ENCODE measurements around the gene LCE1E.

Gene LCE1E

GRCh38 chr1:152777510-152778137, 8.4 kb upstream of the LCE1E start:
- Histone ChIP-seq H3K36me3 (ENCODE audit: control insufficient read depth in 2 of 2, insufficient read depth in 2 of 2, low read length in 2 of 2) (no peaks in the 10 kb centered on the region), H3K4me3 (ENCODE audit: low read length in 2 of 2) (no peak overlapping the region), H3K4me1 (ENCODE audit: control insufficient read depth in 2 of 2, insufficient read depth in 2 of 2, low read length in 2 of 2) (no peaks in the 10 kb centered on the region), H3K27me3 (ENCODE audit: control insufficient read depth in 2 of 2, insufficient read depth in 2 of 2, low read length in 2 of 2) (no peaks in the 10 kb centered on the region), H3K9me3 (ENCODE audit: control insufficient read depth in 2 of 2, low read length in 2 of 2) (no peaks in the 10 kb centered on the region), H3K9ac (ENCODE audit: low read depth in 1 of 2, low read length in 2 of 2) (no peak overlapping the region), H3K27ac (ENCODE audit: low read depth in 2 of 2, low read length in 2 of 2) (no peak overlapping the region)

GRCh38 chr1:152783095-152783494, 3.0 kb upstream of the LCE1E start:
- Histone ChIP-seq H3K9me3 (ENCODE audit: control insufficient read depth in 2 of 2, low read length in 2 of 2) (no peaks in the 10 kb centered on the region), H3K36me3 (ENCODE audit: control insufficient read depth in 2 of 2, insufficient read depth in 2 of 2, low read length in 2 of 2) (no peaks in the 10 kb centered on the region), H3K27me3 (ENCODE audit: control insufficient read depth in 2 of 2, insufficient read depth in 2 of 2, low read length in 2 of 2) (no peaks in the 10 kb centered on the region), H3K9ac (ENCODE audit: low read depth in 1 of 2, low read length in 2 of 2) (no peak overlapping the region), H3K4me1 (ENCODE audit: control insufficient read depth in 2 of 2, insufficient read depth in 2 of 2, low read length in 2 of 2) (no peaks in the 10 kb centered on the region), H3K4me3 (ENCODE audit: low read length in 2 of 2) (no peak overlapping the region), H3K27ac (ENCODE audit: low read depth in 2 of 2, low read length in 2 of 2) (no peak overlapping the region)

- no peak overlapping the region for H3K4me3 ChIP-seq (ENCODE audit: low read length in 2 of 2)
- H3K36me3 ChIP-seq (ENCODE audit: control insufficient read depth in 2 of 2, insufficient read depth in 2 of 2, low read length in 2 of 2): no peaks in the 10 kb centered on the region
- no peaks in the 10 kb centered on the region for H3K4me1 ChIP-seq (ENCODE audit: control insufficient read depth in 2 of 2, insufficient read depth in 2 of 2, low read length in 2 of 2)
- H3K27me3 ChIP-seq (ENCODE audit: control insufficient read depth in 2 of 2, insufficient read depth in 2 of 2, low read length in 2 of 2): no peaks in the 10 kb centered on the region
- H3K9me3 ChIP-seq (ENCODE audit: control insufficient read depth in 2 of 2, low read length in 2 of 2): no peaks in the 10 kb centered on the region
- no peak overlapping the region for H3K27ac ChIP-seq (ENCODE audit: low read depth in 2 of 2, low read length in 2 of 2)
- no peak overlapping the region for H3K9ac ChIP-seq (ENCODE audit: low read depth in 1 of 2, low read length in 2 of 2)
Measured at GRCh38 chr1:152795686-152796085, 9.6 kb downstream of the LCE1E start.

GRCh38 chr1:152796421-152796820, 10.4 kb downstream of the LCE1E start, which contains the start of gene LCE1D:
Gene LCE1D, plus strand, starts transcription at chr1:152796721. Its CDS starts 1,074 bp downstream, at chr1:152797795.
- no peaks in the 10 kb centered on the region for H3K9me3 ChIP-seq (ENCODE audit: control insufficient read depth in 2 of 2, low read length in 2 of 2)
- H3K27me3 ChIP-seq (ENCODE audit: control insufficient read depth in 2 of 2, insufficient read depth in 2 of 2, low read length in 2 of 2): no peaks in the 10 kb centered on the region
- H3K4me3 ChIP-seq (ENCODE audit: low read length in 2 of 2): no peak within 1 kb of the TSS
- H3K36me3 ChIP-seq (ENCODE audit: control insufficient read depth in 2 of 2, insufficient read depth in 2 of 2, low read length in 2 of 2): no peaks in the 10 kb centered on the region
- no peak within 1 kb of the TSS for H3K27ac ChIP-seq (ENCODE audit: low read depth in 2 of 2, low read length in 2 of 2)
- no peak within 1 kb of the TSS for H3K9ac ChIP-seq (ENCODE audit: low read depth in 1 of 2, low read length in 2 of 2)
- H3K4me1 ChIP-seq (ENCODE audit: control insufficient read depth in 2 of 2, insufficient read depth in 2 of 2, low read length in 2 of 2): no peaks in the 10 kb centered on the region

GRCh38 chr1:152801333-152801732, 15.3 kb downstream of the LCE1E start:
- Histone ChIP-seq H3K9ac (ENCODE audit: low read depth in 1 of 2, low read length in 2 of 2) (no peak overlapping the region), H3K27me3 (ENCODE audit: control insufficient read depth in 2 of 2, insufficient read depth in 2 of 2, low read length in 2 of 2) (no peaks in the 10 kb centered on the region), H3K27ac (ENCODE audit: low read depth in 2 of 2, low read length in 2 of 2) (no peak overlapping the region), H3K4me3 (ENCODE audit: low read length in 2 of 2) (no peak overlapping the region), H3K4me1 (ENCODE audit: control insufficient read depth in 2 of 2, insufficient read depth in 2 of 2, low read length in 2 of 2) (no peaks in the 10 kb centered on the region), H3K36me3 (ENCODE audit: control insufficient read depth in 2 of 2, insufficient read depth in 2 of 2, low read length in 2 of 2) (no peaks in the 10 kb centered on the region), H3K9me3 (ENCODE audit: control insufficient read depth in 2 of 2, low read length in 2 of 2) (no peaks in the 10 kb centered on the region)

GRCh38 chr1:152806576-152806975, 20.5 kb downstream of the LCE1E start, which contains the start of gene LCE1C:
Gene LCE1C, minus strand, starts transcription at chr1:152806651. Its CDS starts 1,173 bp downstream, at chr1:152805478.
- H3K9ac ChIP-seq (ENCODE audit: low read depth in 1 of 2, low read length in 2 of 2): no peak within 1 kb of the TSS
- no peaks in the 10 kb centered on the region for H3K36me3 ChIP-seq (ENCODE audit: control insufficient read depth in 2 of 2, insufficient read depth in 2 of 2, low read length in 2 of 2)
- no peaks in the 10 kb centered on the region for H3K4me1 ChIP-seq (ENCODE audit: control insufficient read depth in 2 of 2, insufficient read depth in 2 of 2, low read length in 2 of 2)
- H3K27me3 ChIP-seq (ENCODE audit: control insufficient read depth in 2 of 2, insufficient read depth in 2 of 2, low read length in 2 of 2): no peaks in the 10 kb centered on the region
- H3K9me3 ChIP-seq (ENCODE audit: control insufficient read depth in 2 of 2, low read length in 2 of 2): no peaks in the 10 kb centered on the region
- H3K4me3 ChIP-seq (ENCODE audit: low read length in 2 of 2): no peak within 1 kb of the TSS
- no peak within 1 kb of the TSS for H3K27ac ChIP-seq (ENCODE audit: low read depth in 2 of 2, low read length in 2 of 2)

- no peaks in the 10 kb centered on the region for H3K27me3 ChIP-seq (ENCODE audit: control insufficient read depth in 2 of 2, insufficient read depth in 2 of 2, low read length in 2 of 2)
- no peaks in the 10 kb centered on the region for H3K36me3 ChIP-seq (ENCODE audit: control insufficient read depth in 2 of 2, insufficient read depth in 2 of 2, low read length in 2 of 2)
- H3K4me1 ChIP-seq (ENCODE audit: control insufficient read depth in 2 of 2, insufficient read depth in 2 of 2, low read length in 2 of 2): no peaks in the 10 kb centered on the region
- no peak overlapping the region for H3K4me3 ChIP-seq (ENCODE audit: low read length in 2 of 2)
- H3K9me3 ChIP-seq (ENCODE audit: control insufficient read depth in 2 of 2, low read length in 2 of 2): no peaks in the 10 kb centered on the region
- no peak overlapping the region for H3K9ac ChIP-seq (ENCODE audit: low read depth in 1 of 2, low read length in 2 of 2)
- H3K27ac ChIP-seq (ENCODE audit: low read depth in 2 of 2, low read length in 2 of 2): no peak overlapping the region
Measured at GRCh38 chr1:152811050-152811449, 25.0 kb downstream of the LCE1E start.

- H3K36me3 ChIP-seq (ENCODE audit: control insufficient read depth in 2 of 2, insufficient read depth in 2 of 2, low read length in 2 of 2): no peaks in the 10 kb centered on the region
- H3K27me3 ChIP-seq (ENCODE audit: control insufficient read depth in 2 of 2, insufficient read depth in 2 of 2, low read length in 2 of 2): no peaks in the 10 kb centered on the region
- no peak within 1 kb of the TSS for H3K9ac ChIP-seq (ENCODE audit: low read depth in 1 of 2, low read length in 2 of 2)
- H3K9me3 ChIP-seq (ENCODE audit: control insufficient read depth in 2 of 2, low read length in 2 of 2): no peaks in the 10 kb centered on the region
- H3K4me1 ChIP-seq (ENCODE audit: control insufficient read depth in 2 of 2, insufficient read depth in 2 of 2, low read length in 2 of 2): no peaks in the 10 kb centered on the region
- no peak within 1 kb of the TSS for H3K27ac ChIP-seq (ENCODE audit: low read depth in 2 of 2, low read length in 2 of 2)
- H3K4me3 ChIP-seq (ENCODE audit: low read length in 2 of 2): no peak within 1 kb of the TSS
Measured at GRCh38 chr1:152811671-152812070, 25.6 kb downstream of the LCE1E start, which contains the start of gene LCE1B. Gene LCE1B, plus strand, starts transcription at chr1:152811971. Its CDS starts 476 bp downstream, at chr1:152812447.

GRCh38 chr1:152817309-152817708, 31.3 kb downstream of the LCE1E start:
- Histone ChIP-seq H3K27me3 (ENCODE audit: control insufficient read depth in 2 of 2, insufficient read depth in 2 of 2, low read length in 2 of 2) (no peaks in the 10 kb centered on the region), H3K9me3 (ENCODE audit: control insufficient read depth in 2 of 2, low read length in 2 of 2) (no peaks in the 10 kb centered on the region), H3K9ac (ENCODE audit: low read depth in 1 of 2, low read length in 2 of 2) (no peak overlapping the region), H3K4me3 (ENCODE audit: low read length in 2 of 2) (no peak overlapping the region), H3K4me1 (ENCODE audit: control insufficient read depth in 2 of 2, insufficient read depth in 2 of 2, low read length in 2 of 2) (no peaks in the 10 kb centered on the region), H3K36me3 (ENCODE audit: control insufficient read depth in 2 of 2, insufficient read depth in 2 of 2, low read length in 2 of 2) (no peaks in the 10 kb centered on the region), H3K27ac (ENCODE audit: low read depth in 2 of 2, low read length in 2 of 2) (no peak overlapping the region)

GRCh38 chr1:152823294-152823693, 37.2 kb downstream of the LCE1E start:
- H3K9ac ChIP-seq (ENCODE audit: low read depth in 1 of 2, low read length in 2 of 2): no peak overlapping the region
- H3K27ac ChIP-seq (ENCODE audit: low read depth in 2 of 2, low read length in 2 of 2): no peak overlapping the region
- H3K9me3 ChIP-seq (ENCODE audit: control insufficient read depth in 2 of 2, low read length in 2 of 2): no peaks in the 10 kb centered on the region
- H3K27me3 ChIP-seq (ENCODE audit: control insufficient read depth in 2 of 2, insufficient read depth in 2 of 2, low read length in 2 of 2): no peaks in the 10 kb centered on the region
- no peak overlapping the region for H3K4me3 ChIP-seq (ENCODE audit: low read length in 2 of 2)
- H3K36me3 ChIP-seq (ENCODE audit: control insufficient read depth in 2 of 2, insufficient read depth in 2 of 2, low read length in 2 of 2): no peaks in the 10 kb centered on the region
- no peaks in the 10 kb centered on the region for H3K4me1 ChIP-seq (ENCODE audit: control insufficient read depth in 2 of 2, insufficient read depth in 2 of 2, low read length in 2 of 2)

All from mucosa of rectum (tissue), 2 donors.